MG63 (cell line): ENCODE measurements around the gene WFIKKN2. TPM values are rescaled to one million over a fixed set of nuclear protein-coding genes. Genes with fewer than 3 reads are reported as not detected.

Source experiments
- DNase-seq: peaks from one replicate; pipeline ENCODE4 v3.0.0-alpha.2; 2020
- H3K27me3 ChIP-seq: fragments of 250-450 bp; sonication (Bioruptor Pico); 2 replicates; pipeline ENCODE4 v1.5.1; 2020; ENCODE audit warnings: mild to moderate bottlenecking, moderate library complexity
- H3K36me3 ChIP-seq: fragments of 250-450 bp; sonication (Bioruptor Pico); 2 replicates; pipeline ENCODE4 v1.5.1; 2020; ENCODE audit warnings: mild to moderate bottlenecking, moderate library complexity
- H3K4me3 ChIP-seq: fragments of 250-450 bp; sonication (Bioruptor Pico); 2 replicates; pipeline ENCODE4 v1.5.1; 2020; ENCODE audit warnings: mild to moderate bottlenecking, moderate library complexity
- H3K9me3 ChIP-seq: fragments of 250-450 bp; sonication (Bioruptor Pico); 2 replicates; pipeline ENCODE4 v1.5.1; 2020; ENCODE audit warnings: mild to moderate bottlenecking, moderate library complexity
- total RNA-seq: library from RNA; depleted of rRNA; stranded (reverse); fragments of >200 nt; shearing (Covaris generic); gene quantifications from 2 replicates; pipeline ENCODE4 v1.2.3, GENCODE V29; 2014; ENCODE audit warnings: low replicate concordance

WFIKKN2 gene
- total RNA-seq, 1 experiment from 2014 or later, result not detected

DNA sequence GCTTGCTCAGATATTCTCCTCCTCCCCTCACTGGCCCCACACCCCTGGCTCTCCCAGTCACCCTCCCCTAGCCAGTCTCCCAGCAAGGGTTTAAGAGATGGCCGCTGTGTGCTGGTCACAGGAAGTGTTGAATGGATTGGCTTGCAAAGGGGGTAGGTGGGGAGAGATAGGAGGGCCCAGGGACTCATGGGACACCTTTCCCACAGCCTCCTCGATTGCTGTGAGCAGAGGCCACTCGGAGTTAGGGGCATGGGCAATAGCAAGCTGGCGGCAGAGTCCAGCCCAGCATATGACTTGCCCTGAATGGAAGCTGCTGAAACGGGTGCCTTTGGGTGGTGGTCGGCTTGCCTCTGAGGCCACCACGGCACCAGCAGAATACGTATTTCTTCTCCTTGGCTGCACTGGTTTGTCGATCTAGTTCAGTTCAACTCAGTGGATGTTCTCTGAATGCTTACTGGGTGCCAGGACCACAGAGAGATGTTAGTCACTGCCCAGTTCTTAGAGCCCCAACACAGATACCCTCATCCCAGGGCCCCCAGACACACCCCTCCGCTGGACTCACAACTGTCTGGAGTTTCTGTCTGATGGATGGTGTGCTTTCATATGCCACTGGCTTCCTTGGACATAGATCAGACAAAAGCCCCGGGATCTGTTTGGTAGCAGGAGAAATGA is 6.0 kb downstream of the WFIKKN2 start:
- Histone ChIP-seq H3K9me3 (no peaks in the 10 kb centered on the region), H3K27me3 (no peaks in the 10 kb centered on the region), H3K36me3 (no peaks in the 10 kb centered on the region), H3K4me3 (no peak overlapping the region)
- DNase-seq, result no peak

DNA sequence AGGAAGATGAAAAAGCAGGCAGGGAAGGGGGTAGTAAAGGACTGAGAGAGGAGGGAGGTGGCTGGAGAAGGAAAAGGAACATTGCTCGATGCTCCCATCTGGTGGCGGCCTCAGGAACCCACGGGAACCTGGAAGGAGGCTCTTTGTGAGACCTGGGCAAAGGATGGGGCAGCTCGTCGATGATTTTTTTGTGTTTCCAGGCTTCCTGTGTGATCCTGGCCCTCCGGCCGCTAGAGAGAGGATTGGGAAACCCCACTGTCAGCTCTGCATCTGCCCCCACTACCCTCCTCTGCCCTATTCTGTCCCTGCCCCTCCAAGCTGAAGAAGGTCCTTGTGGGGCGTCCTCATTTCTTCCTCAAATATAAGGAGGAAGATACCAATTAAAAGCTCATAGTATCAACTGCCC is 6.6 kb downstream of the WFIKKN2 start:
- Histone ChIP-seq H3K27me3 (no peaks in the 10 kb centered on the region), H3K4me3 (no peak overlapping the region), H3K36me3 (no peaks in the 10 kb centered on the region), H3K9me3 (no peaks in the 10 kb centered on the region)
- peak; percentile 56 for DNase-seq

DNA sequence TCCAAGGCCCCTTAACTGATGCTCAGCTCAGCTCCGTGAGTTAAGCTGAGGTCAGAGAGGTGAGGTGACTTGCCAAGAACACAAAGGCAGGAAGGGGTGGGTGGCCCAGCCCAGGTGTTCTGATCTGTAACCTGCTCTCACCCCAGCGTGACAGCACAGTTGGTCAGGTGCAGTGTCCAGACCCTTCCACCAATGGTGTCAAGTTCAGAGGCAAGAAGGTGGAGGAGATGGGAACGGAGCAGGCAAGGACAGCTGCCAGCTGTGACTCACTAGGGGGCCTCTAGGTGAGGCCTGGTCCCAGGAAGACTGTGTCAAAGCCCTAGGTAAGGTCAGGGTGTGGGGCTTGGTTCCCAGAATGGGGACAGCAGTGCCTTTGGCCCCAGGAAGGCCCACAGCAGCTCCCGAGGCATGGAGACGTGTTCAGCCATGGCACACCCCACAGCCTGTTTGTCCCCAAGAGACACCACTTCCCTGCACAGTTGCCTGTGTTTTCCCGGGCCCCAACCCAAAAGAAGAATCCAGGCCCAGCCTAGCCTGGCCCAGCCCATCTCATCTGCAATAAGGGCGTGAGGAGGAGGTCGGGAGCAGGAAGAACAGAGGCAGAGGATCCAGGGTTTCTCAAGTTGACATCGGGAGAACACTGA is 7.2 kb downstream of the WFIKKN2 start:
- Histone ChIP-seq H3K9me3 (no peaks in the 10 kb centered on the region), H3K4me3 (no peak overlapping the region), H3K36me3 (no peaks in the 10 kb centered on the region), H3K27me3 (no peaks in the 10 kb centered on the region)
- DNase-seq, result no peak

DNA sequence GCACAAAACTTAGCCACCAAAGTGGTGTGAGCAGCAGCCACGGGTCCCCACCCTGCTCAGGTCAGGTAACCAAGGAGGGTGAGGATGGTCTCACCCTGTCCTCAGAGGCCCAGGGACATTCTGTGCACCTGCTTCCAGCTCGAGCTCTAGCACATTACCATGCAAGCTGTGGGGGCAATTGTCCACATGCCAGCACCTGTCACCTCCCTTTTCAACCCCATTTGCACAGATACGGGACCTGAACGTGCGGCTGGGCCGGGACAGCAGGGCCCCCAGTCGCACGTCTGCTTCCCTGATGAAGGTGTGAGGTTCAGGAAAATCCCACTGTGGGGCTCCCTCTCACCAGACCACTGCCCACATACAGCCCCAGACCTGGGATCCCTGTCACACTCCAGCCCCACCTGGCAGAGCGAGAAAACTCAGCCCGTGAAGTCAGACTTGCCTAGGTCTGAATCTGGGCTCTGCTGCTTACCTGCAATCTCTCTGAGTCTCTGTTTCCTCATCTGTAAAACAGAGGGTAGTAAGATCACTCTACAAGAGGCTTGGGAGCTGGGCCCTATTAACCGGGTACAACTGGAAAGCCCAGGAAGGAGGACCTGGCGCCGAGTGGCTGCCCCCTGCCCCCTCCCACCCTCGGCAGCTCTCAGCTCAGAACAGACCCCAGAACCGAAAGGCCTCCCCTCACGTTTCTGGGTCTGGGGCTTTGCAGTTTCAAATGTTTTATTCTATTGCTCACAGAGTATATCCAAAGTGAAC is 7.9 kb downstream of the WFIKKN2 start:
- DNase-seq, result no peak
- H3K4me3 ChIP-seq, result no peak overlapping the region
- no peaks in the 10 kb centered on the region for H3K27me3 ChIP-seq
- no peaks in the 10 kb centered on the region for H3K36me3 ChIP-seq
- H3K9me3 ChIP-seq, result no peaks in the 10 kb centered on the region

DNA sequence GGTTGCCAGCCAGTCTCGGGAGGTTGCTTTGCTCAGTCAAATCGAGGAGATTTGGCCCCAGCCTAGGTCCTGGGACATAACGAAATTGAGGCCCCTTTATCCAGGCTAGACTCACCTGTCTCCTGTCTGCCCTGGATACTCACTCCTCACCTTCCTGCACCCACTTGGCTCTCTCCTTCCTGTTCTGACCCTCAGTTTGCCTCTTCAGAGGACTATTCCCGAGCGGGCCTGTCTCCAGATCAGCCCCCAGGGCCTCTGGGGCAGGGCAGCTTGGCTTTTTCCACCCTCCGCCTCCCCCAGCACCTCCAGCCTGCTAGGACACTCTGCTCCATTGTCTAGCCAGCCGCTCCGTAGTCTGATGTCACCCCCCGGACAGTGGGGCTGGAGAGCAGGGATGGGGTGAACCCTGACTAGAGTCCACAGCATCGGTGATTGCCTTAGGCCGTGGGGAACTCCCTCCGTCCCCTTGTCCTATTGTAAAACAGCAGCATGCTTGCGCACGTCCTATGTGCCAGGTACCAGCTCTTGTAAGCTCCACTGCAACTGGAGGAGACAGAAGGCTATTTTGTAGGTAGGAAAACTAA is 8.8 kb downstream of the WFIKKN2 start:
- Histone ChIP-seq H3K36me3 (no peaks in the 10 kb centered on the region), H3K9me3 (no peaks in the 10 kb centered on the region), H3K27me3 (no peaks in the 10 kb centered on the region), H3K4me3 (no peak overlapping the region)
- DNase-seq, result no peak

DNA sequence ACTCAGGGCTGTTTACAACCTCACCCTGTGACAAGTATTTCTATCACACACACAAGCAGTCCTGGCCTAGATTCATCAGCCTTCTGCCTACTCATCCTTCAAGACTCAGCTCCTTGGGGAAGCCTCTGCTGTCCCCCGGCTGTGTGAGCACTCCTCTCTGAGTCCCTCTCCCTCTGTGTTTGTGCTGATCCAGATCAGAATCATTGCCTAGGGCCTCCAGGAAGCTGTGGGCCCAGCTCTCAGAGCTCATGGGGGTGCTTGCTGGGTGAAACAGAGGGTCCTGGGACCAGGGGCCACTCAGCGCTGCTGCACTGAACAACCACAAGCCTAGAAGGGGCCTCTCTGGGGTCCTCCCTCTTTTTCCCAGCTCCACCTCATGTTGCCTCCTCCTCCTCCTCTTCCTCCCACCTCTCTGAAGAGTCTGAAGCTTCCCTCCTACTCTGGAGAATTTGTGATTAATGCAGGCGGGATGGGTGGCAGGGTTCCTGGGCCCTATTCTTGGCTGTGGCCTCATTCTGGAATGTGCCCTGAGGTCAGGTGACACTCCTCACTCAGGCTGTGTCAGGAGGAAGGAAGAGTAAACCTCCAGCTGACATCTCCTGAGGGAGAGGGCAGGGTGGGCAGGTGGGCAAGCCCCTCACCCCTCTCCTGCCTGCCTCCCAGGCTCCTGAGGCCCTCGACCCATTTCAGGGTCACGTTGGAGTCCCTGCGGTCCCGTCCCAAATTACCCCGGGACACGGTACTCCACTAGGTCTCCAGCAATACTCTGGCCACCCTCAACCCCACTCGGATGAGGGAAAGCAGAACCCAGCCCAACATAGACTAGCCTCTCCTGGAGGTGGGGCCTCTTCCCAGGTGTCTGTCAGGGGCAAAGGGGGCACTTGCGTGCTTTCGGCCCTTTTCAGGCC is 10.1 kb downstream of the WFIKKN2 start:
- Histone ChIP-seq H3K36me3 (no peaks in the 10 kb centered on the region), H3K27me3 (no peaks in the 10 kb centered on the region), H3K9me3 (no peaks in the 10 kb centered on the region), H3K4me3 (no peak overlapping the region)
- peak; percentile 39 for DNase-seq

DNA sequence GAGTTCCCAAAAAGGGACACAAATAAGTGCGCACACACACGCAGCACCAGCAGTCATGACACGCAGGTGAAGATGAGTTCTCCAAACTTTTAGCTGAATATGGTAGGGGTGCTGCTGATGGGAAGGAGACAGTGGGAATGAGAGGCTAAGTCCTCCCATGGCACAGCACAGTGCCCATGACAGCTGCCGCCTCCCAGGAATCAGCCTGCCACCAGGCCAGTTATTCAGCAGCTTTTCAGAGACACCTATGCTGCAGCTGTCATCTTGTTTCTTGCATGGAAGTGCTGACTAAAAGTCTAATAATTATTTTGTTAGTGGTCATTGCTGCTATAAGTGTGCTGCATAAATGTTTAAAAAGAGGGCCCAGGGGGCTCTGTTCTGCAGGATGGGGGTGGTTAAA is 12.2 kb downstream of the WFIKKN2 start:
- no peak for DNase-seq
- Histone ChIP-seq H3K4me3 (no peak overlapping the region), H3K9me3 (no peaks in the 10 kb centered on the region), H3K36me3 (no peaks in the 10 kb centered on the region), H3K27me3 (no peaks in the 10 kb centered on the region)

DNA sequence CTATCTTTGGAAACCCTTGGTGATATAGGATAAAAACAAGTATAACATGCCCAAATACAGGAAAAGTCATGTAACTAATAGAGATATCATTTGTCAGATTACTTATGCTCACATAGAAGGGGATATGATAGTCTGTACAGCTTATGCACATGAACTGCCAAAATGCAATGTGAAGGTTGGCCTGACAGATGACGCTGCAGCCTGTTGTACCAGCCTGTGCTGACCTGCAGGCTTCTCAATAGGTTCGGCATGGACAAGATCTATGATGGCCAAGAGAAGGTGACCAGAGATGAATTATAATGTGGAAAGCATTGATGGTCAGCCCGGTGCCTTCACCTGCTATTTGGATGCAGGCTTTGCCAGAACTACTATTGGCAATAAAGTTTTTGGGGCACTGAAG is 12.7 kb downstream of the WFIKKN2 start:
- no peaks in the 10 kb centered on the region for H3K36me3 ChIP-seq
- H3K9me3 ChIP-seq, result no peaks in the 10 kb centered on the region
- no peak overlapping the region for H3K4me3 ChIP-seq
- H3K27me3 ChIP-seq, result 0 out of 2 replicates have a peak, but pooled peaks cover 2% of the 10 kb centered on the region
- no peak for DNase-seq

DNA sequence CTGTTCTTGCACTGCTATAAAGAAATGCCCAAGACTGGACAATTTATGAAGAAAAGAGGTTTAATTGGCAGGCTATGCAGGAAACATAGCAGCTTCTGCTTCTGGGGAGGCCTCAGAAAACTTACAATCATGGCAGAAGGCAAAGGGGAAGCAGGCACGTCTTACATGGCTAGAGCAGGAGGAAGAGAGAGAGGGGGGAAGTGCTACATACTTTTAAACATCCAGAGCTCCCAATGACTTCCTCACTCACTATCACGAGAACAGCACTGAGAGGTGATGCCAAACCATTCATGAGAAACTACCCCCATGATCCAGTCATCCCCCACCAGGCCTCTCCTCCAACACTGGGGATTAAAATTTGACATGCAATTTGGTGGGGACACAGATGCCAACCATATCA is 13.3 kb downstream of the WFIKKN2 start:
- Histone ChIP-seq H3K4me3 (no peak overlapping the region), H3K36me3 (no peaks in the 10 kb centered on the region), H3K27me3 (0 out of 2 replicates have a peak, but pooled peaks cover 5% of the 10 kb centered on the region), H3K9me3 (no peaks in the 10 kb centered on the region)
- no peak for DNase-seq

DNA sequence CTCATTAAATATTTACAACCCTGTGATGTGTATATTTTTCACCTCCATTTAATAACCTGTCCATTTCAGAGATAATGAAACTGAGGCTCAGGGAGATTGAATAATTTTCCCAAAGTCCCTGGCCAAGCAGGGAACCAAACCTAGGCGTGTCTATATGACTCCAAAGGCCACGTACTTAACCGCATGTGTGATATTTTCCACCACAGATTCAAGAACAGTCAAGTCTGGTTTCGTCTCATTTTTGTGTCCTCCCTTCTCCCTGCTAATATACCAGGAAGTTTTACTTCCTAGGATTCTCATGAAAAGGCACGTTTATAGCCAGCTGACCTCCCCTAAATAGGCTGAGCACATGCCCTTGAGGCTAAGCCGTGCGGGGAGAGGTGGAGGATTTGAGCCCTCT is 15.3 kb downstream of the WFIKKN2 start:
- no peaks in the 10 kb centered on the region for H3K9me3 ChIP-seq
- no peak for DNase-seq
- no peak overlapping the region for H3K4me3 ChIP-seq
- no peaks in the 10 kb centered on the region for H3K36me3 ChIP-seq
- 0 out of 2 replicates have a peak, but pooled peaks cover 5% of the 10 kb centered on the region for H3K27me3 ChIP-seq

DNA sequence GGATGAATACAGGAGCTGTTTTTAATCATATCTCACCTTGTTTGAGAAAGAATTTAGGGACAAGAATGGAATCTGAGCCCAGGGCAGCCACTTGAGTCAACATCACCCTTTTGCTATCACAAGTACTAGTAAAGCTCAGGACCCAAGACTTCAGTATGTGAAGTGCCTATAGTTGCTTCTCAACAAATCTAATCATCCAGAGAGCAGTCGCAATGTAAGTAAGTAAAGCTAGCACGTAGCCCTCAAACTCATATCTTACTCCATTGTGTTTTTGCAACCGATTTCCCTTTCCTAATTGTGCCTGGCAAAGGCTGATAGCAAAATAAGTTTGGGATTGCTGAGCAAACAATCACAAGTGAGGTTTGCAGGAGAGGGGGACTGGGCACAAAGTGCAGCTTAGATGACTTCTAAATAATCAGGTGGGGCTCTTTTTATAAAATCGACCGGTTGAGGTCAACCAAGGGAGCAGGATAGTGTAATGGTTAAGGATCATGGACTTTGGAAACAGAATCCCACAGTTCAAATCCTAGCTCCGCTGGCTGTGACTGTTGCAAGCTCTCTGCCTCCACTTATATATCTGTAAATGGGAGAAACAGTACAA is 17.7 kb downstream of the WFIKKN2 start:
- H3K4me3 ChIP-seq, result no peak overlapping the region
- H3K9me3 ChIP-seq, result no peaks in the 10 kb centered on the region
- H3K36me3 ChIP-seq, result no peaks in the 10 kb centered on the region
- DNase-seq, result no peak
- 0 out of 2 replicates have a peak, but pooled peaks cover 5% of the 10 kb centered on the region for H3K27me3 ChIP-seq

DNA sequence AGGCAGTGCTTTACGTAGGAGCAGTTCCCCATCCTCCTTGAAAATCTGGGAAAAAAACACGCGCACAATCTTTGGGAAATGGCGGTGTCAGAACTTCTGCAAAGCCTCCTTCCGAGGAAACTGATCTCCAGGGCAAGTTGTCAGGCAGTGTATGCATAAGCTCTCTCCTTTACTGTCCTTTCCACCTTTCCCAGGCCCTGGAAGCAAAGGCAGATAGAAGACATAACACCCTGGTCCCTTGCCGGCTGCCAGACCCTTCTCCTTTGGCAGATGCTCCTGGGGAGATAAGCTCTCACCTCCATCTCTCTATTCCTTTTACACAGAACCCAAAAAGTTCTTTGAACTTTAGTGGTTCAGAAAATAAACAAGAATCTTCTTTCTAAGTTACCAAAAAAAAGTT is 18.4 kb downstream of the WFIKKN2 start:
- 0 out of 2 replicates have a peak, but pooled peaks cover 5% of the 10 kb centered on the region for H3K27me3 ChIP-seq
- DNase-seq, result no peak
- H3K9me3 ChIP-seq, result no peaks in the 10 kb centered on the region
- no peaks in the 10 kb centered on the region for H3K36me3 ChIP-seq
- H3K4me3 ChIP-seq, result no peak overlapping the region

DNA sequence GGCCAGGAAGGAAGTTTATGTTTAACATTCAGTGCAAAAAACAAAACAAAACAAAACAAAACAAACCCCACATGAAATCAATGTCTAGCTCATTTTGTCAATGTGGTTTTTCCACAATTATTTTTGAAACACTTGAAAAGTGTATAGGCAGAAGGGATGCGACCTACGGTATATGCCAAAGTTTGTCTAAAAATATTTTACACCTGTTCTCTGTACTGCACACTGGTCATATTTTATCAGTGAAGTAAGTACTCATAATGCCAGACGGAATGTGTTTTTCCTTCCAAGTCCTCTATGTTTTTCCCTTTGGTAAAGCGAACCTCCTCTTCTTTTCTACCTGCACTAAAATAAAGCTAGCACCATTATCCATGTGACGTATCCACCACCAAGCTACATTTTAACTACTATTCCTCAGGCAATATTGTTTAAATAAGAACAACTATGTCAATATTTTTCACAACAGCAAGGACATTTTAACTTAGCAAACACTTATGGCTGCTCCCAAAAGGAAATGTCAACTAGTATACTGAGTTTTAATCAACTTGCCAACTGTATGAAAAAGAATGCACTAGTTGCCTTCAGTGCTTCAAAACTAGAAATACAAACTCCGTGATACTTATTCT is 20.4 kb downstream of the WFIKKN2 start:
- H3K9me3 ChIP-seq, result no peaks in the 10 kb centered on the region
- H3K27me3 ChIP-seq, result 0 out of 2 replicates have a peak, but pooled peaks cover 5% of the 10 kb centered on the region
- H3K36me3 ChIP-seq, result no peaks in the 10 kb centered on the region; the same call in 1 of the 2 replicates
- H3K4me3 ChIP-seq, result no peak overlapping the region
- no peak for DNase-seq

DNA sequence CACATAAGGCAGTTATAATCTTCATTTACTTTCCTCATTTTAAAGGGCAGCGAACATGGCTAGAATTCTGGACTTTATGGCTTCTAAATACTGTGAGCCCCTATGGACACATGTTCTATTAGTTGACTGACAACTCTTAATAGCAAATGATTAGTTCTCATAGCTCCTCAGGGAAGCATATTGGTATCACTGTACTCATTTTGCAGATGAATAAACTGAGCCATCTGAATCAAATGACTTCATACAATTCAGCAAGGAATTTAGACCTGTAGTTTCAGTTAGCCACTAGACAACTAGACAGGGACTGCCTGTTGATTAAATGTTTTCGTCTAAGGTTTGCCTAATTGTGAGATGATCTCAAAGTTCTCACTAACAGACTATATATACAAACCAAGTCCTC is 21.0 kb downstream of the WFIKKN2 start:
- Histone ChIP-seq H3K36me3 (peaks cover 6% of the 10 kb centered on the region; the same call in 1 of the 2 replicates), H3K27me3 (0 out of 2 replicates have a peak, but pooled peaks cover 5% of the 10 kb centered on the region), H3K4me3 (no peak overlapping the region), H3K9me3 (no peaks in the 10 kb centered on the region)
- DNase-seq, result no peak

DNA sequence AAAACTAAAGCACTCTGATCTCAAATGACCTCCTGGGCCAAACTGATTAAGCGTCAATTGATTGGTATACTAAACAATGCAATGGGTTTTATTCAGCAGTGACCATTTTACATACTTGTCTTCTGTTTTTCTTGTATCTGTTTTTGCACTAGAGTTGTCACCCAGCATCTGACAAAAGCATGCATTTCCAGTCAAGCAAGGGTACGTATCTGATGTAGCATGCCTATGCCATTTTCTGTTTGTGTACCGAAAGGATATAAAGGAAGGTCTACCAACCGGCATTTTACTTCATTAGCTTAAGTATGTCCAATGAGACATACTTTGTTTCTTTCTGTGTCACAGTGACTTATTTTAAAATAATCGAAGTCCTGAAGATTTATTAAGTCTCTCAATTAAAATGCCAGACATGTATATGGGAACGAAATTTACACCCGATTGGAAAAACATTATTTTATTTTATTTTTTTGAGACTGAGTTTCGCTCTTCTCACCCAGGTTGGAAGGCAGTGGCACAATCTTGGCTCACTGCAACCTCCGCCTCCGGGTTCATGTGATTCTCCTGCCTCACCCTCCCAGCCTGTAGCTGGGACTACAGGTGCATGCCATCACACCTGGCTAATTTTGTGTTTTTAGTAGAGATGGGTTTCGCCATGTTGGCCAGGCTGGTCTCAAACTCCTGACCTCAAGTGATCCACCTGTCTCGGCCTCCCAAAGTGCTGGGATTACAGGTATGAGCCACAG is 23.3 kb downstream of the WFIKKN2 start:
- Histone ChIP-seq H3K9me3 (no peaks in the 10 kb centered on the region), H3K4me3 (no peak overlapping the region)

More for the DNA sequence above, 23.3 kb downstream of the WFIKKN2 start:
- DNase-seq, result no peak
- Histone ChIP-seq H3K27me3 (no peaks in the 10 kb centered on the region), H3K36me3 (peaks cover 25% of the 10 kb centered on the region)
